T-cell (primary cell): Measurements from ENCODE around the gene ILDR1. TPM values are rescaled to one million over a fixed set of nuclear protein-coding genes. Genes with fewer than 3 reads are reported as not detected.
"Not testable (repeated sequence)": the region's sequence is repeated elsewhere in the genome, so short reads cannot be mapped to it uniquely, and the experiment has no call there.

Experiments
- ATAC-seq, 4 experiments: fragments of 200-7000 bp in 3 of 4; fragments of 150-1000 bp in 1 of 4; cut with Tn5 transposase; replicated peaks in 1 of 4; 1 replicate in 3 of 4; 2 replicates in 1 of 4; pipeline ENCODE4 v1.10.0; 2021; ENCODE audit warnings: moderate library complexity in 3 of 4, mild to moderate bottlenecking in 2 of 4, moderate number of reproducible peaks in 1 of 4
- CTCF ChIA-PET, 2 donors: fragments of 300-600 bp; sonication (Branson Sonifier 250); formaldehyde crosslinking; loops; one replicate each; lab custom pipeline; 2022; ENCODE audit warnings: antibody characterized with exemption in 2 of 2; lab: Charles Lee
- POLR2A ChIA-PET, 2 donors: fragments of 300-600 bp; sonication (Branson Sonifier 250); formaldehyde crosslinking; loops; one replicate each; lab custom pipeline; 2022; ENCODE audit warnings: antibody characterized with exemption in 2 of 2; lab: Charles Lee
- DNase-seq, 35 experiments: peaks; one replicate each; pipeline versions ENCODE4 v3.0.0 to v3.0.0-alpha.2; 2013 to 2023
- H3K27ac ChIP-seq: one replicate; pipeline ENCODE4 v1.5.1; 2013; ENCODE audit warnings: low read length
- H3K27me3 ChIP-seq, 2 experiments: replicated peaks in 1 of 2; 1 replicate in 1 of 2; 2 replicates in 1 of 2; pipeline versions ENCODE4 v1.6.1 to v1.7.0; 2013; ENCODE audit warnings: low read length in 1 of 2, mixed read lengths in 1 of 2; ENCODE audit not compliant: control insufficient read depth in 2 of 2, insufficient read depth in 2 of 2; ENCODE audit errors: extremely low read depth in 1 of 2
- H3K36me3 ChIP-seq, 2 donors: 1 replicate in 1 of 2; 2 replicates in 1 of 2; pipeline versions ENCODE4 v1.6.1 to v1.7.0; 2013; ENCODE audit warnings: low read length in 1 of 2; ENCODE audit not compliant: control insufficient read depth in 2 of 2, insufficient read depth in 1 of 2; ENCODE audit errors: extremely low read depth in 1 of 2
- H3K4me1 ChIP-seq, 2 experiments: 1 replicate in 1 of 2; 2 replicates in 1 of 2; pipeline versions ENCODE4 v1.6.1 to v1.7.0; 2013; ENCODE audit warnings: low read length in 2 of 2, mixed read lengths in 1 of 2; ENCODE audit not compliant: insufficient read depth in 2 of 2, control insufficient read depth in 1 of 2; ENCODE audit errors: extremely low read depth in 1 of 2
- H3K4me3 ChIP-seq, 2 donors: 1 replicate in 1 of 2; 2 replicates in 1 of 2; pipeline versions ENCODE4 v1.5.1 to v1.7.0; 2013; ENCODE audit warnings: mild to moderate bottlenecking in 2 of 2, low read length in 1 of 2, moderate library complexity in 1 of 2; ENCODE audit not compliant: control insufficient read depth in 1 of 2; ENCODE audit errors: extremely low read depth in 1 of 2
- H3K9me3 ChIP-seq: 2 replicates; pipeline ENCODE4 v1.7.0; 2013
- H3K27ac Mint-ChIP-seq, 2 donors: one replicate each; pipeline ENCODE4 v1.8.0; 2020 to 2021; ENCODE audit warnings: mild to moderate bottlenecking in 2 of 2, mixed read lengths in 2 of 2
- H3K27me3 Mint-ChIP-seq, 2 donors: one replicate each; pipeline ENCODE4 v1.8.0; 2021 to 2022; ENCODE audit warnings: mixed read lengths in 2 of 2
- H3K36me3 Mint-ChIP-seq: one replicate; pipeline ENCODE4 v1.8.0; 2021; ENCODE audit warnings: mixed read lengths
- H3K4me1 Mint-ChIP-seq, 3 donors: one replicate each; pipeline ENCODE4 v1.8.0; 2020 to 2022; ENCODE audit warnings: mixed read lengths in 3 of 3, mild to moderate bottlenecking in 1 of 3
- H3K4me3 Mint-ChIP-seq, 3 donors: one replicate each; pipeline ENCODE4 v1.8.0; 2020 to 2022; ENCODE audit warnings: mild to moderate bottlenecking in 3 of 3, mixed read lengths in 3 of 3, moderate library complexity in 3 of 3
- H3K9me3 Mint-ChIP-seq, 3 donors: one replicate each; pipeline ENCODE4 v1.8.0; 2020 to 2022; ENCODE audit warnings: mixed read lengths in 3 of 3
- WGBS: methylation state at CpG from one replicate; pipeline ENCODE4 v1.1.5; 2013; ENCODE audit warnings: missing lambda C conversion rate; ENCODE audit not compliant: insufficient coverage; 5-methylcytosine and 5-hydroxymethylcytosine counted together
- total RNA-seq, 35 experiments: library from RNA in 6 of 35; stranded (reverse) in 6 of 35; fragments of 120-200 nt in 1 of 35; gene quantifications; one replicate each; pipeline versions ENCODE4 v1.2.1 to v1.2.4 and lab custom pipeline; 2013 to 2026

Gene ILDR1
- total RNA-seq, 5 donors from 2014 or later (not counting 1 experiment from before 2014, with no cell fraction given), result 0.16 TPM; not detected in 3

GRCh38 chr3:122060040-122060698 lies 38.1 kb upstream of the ILDR1 start:
- Histone ChIP-seq H3K36me3 (no peaks in the 10 kb centered on the region), H3K4me3 (no peak overlapping the region), H3K27ac (no peak overlapping the region), H3K4me1 (no peaks in the 10 kb centered on the region), H3K27me3 (peaks cover 0 to 4% of the 10 kb centered on the region in 2 experiments), H3K9me3 (no peaks in the 10 kb centered on the region)
- Mint-ChIP-seq H3K27me3 (peaks cover 16 to 19% of the 10 kb centered on the region in 2 donors), H3K9me3 (peaks cover 0 to 4% (median 0%) of the 10 kb centered on the region in 3 donors), H3K4me1 (no peaks in the 10 kb centered on the region), H3K27ac (no peak overlapping the region), H3K36me3 (no peaks in the 10 kb centered on the region), H3K4me3 (no peak overlapping the region)
- WGBS, result 78% methylated on average over 1 of the region's 6 CpGs
- POLR2A ChIA-PET, result no interaction called here
- ATAC-seq (no peak), DNase-seq (no peak)
- CTCF ChIA-PET, result no interaction called here

GRCh38 chr3:122058294-122058693 lies 36.2 kb upstream of the ILDR1 start:
- Mint-ChIP-seq H3K27ac (no peak overlapping the region), H3K4me1 (no peaks in the 10 kb centered on the region), H3K9me3 (peaks cover 0 to 4% (median 0%) of the 10 kb centered on the region in 3 donors), H3K4me3 (no peak overlapping the region), H3K36me3 (no peaks in the 10 kb centered on the region), H3K27me3 (peaks cover 22 to 25% of the 10 kb centered on the region in 2 donors)
- Histone ChIP-seq H3K4me3 (no peak overlapping the region), H3K4me1 (no peaks in the 10 kb centered on the region), H3K9me3 (no peaks in the 10 kb centered on the region), H3K27me3 (peaks cover 0 to 4% of the 10 kb centered on the region in 2 experiments), H3K27ac (no peak overlapping the region), H3K36me3 (no peaks in the 10 kb centered on the region)
- ChIA-PET POLR2A (no interaction called here), CTCF (no interaction called here)
- ATAC-seq, result no peak
- WGBS, result 38% methylated on average over 1 of the region's 1 CpG
- DNase-seq, result no peak

- Mint-ChIP-seq H3K4me1 (no peaks in the 10 kb centered on the region), H3K27me3 (peaks cover 25 to 27% of the 10 kb centered on the region in 2 donors), H3K36me3 (no peaks in the 10 kb centered on the region), H3K9me3 (peaks cover 0 to 4% (median 0%) of the 10 kb centered on the region in 3 donors), H3K27ac (no peak overlapping the region), H3K4me3 (no peak overlapping the region)
- Histone ChIP-seq H3K4me1 (no peaks in the 10 kb centered on the region), H3K36me3 (no peaks in the 10 kb centered on the region), H3K4me3 (no peak overlapping the region), H3K9me3 (no peaks in the 10 kb centered on the region), H3K27me3 (peaks cover 0 to 4% of the 10 kb centered on the region in 2 experiments), H3K27ac (no peak overlapping the region)
- ATAC-seq, result no peak
- POLR2A ChIA-PET, result no interaction called here
- DNase-seq, result no peak
- no CpG with 5 or more reads among the region's 2 CpGs for WGBS
- CTCF ChIA-PET, result no interaction called here
These were observed 35.6 kb upstream of the ILDR1 start for GRCh38 chr3:122057671-122058070.

- Histone ChIP-seq H3K9me3 (no peaks in the 10 kb centered on the region), H3K4me3 (no peak within 1 kb of the TSS), H3K27me3 (peaks cover 0 to 4% of the 10 kb centered on the region in 2 experiments), H3K36me3 (no peaks in the 10 kb centered on the region), H3K4me1 (no peaks in the 10 kb centered on the region), H3K27ac (no peak within 1 kb of the TSS)
- POLR2A ChIA-PET, result no interaction called here
- no peaks in the 10 kb centered on the region for H3K4me1 Mint-ChIP-seq
- CTCF ChIA-PET, result no interaction called here
- no peaks in the 10 kb centered on the region for H3K36me3 Mint-ChIP-seq
- H3K27me3 Mint-ChIP-seq, result peaks cover 27 to 29% of the 10 kb centered on the region in 2 donors
- H3K9me3 Mint-ChIP-seq, result peaks cover 0 to 4% (median 0%) of the 10 kb centered on the region in 3 donors
- H3K27ac Mint-ChIP-seq, result no peak within 1 kb of the TSS
- no peak for DNase-seq
- WGBS, result 9% methylated on average over 2 of the region's 3 CpGs
- ATAC-seq, result no peak
- no peak within 1 kb of the TSS for H3K4me3 Mint-ChIP-seq
These were observed 33.2 kb upstream of the ILDR1 start, which contains the start of gene CD86 for GRCh38 chr3:122055215-122055614. Gene CD86, plus strand, starts transcription at chr3:122055362. Its CDS starts 128 bp downstream, at chr3:122055490.

GRCh38 chr3:122052968-122053367 lies 30.9 kb upstream of the ILDR1 start:
- no peak overlapping the region for H3K4me3 Mint-ChIP-seq
- H3K36me3 Mint-ChIP-seq, result no peaks in the 10 kb centered on the region
- no CpG with 5 or more reads among the region's 3 CpGs for WGBS
- peaks cover 0 to 2% (median 0%) of the 10 kb centered on the region in 3 donors for H3K9me3 Mint-ChIP-seq
- H3K9me3 ChIP-seq, result no peaks in the 10 kb centered on the region
- H3K27me3 ChIP-seq, result no peaks in the 10 kb centered on the region
- POLR2A ChIA-PET, result no interaction called here
- no peaks in the 10 kb centered on the region for H3K36me3 ChIP-seq
- DNase-seq (no peak), ATAC-seq (no peak)
- no peaks in the 10 kb centered on the region for H3K4me1 ChIP-seq
- no peak overlapping the region for H3K27ac ChIP-seq
- no peaks in the 10 kb centered on the region for H3K4me1 Mint-ChIP-seq
- CTCF ChIA-PET, result no interaction called here
- no peak overlapping the region for H3K4me3 ChIP-seq
- peaks cover 14 to 21% of the 10 kb centered on the region in 2 donors for H3K27me3 Mint-ChIP-seq
- H3K27ac Mint-ChIP-seq, result no peak overlapping the region

- H3K27ac ChIP-seq, H3K27ac Mint-ChIP-seq, H3K4me3 Mint-ChIP-seq, H3K27me3 Mint-ChIP-seq, H3K4me1 ChIP-seq, H3K4me3 ChIP-seq, CTCF ChIA-PET, ATAC-seq, H3K36me3 ChIP-seq, POLR2A ChIA-PET, H3K9me3 ChIP-seq, H3K9me3 Mint-ChIP-seq, H3K4me1 Mint-ChIP-seq, H3K36me3 Mint-ChIP-seq, DNase-seq, H3K27me3 ChIP-seq: not testable (repeated sequence)
- WGBS, result no CpG with 5 or more reads among the region's 11 CpGs
These were observed 25.7 kb upstream of the ILDR1 start for GRCh38 chr3:122047773-122048172.
